A673 (cell line): ENCODE data around the gene LGSN.

ENCODE experiments used
- EZH2 ChIP-seq: fragments of 200-600 bp; sonication (generic); IDR thresholded peaks from 2 replicates; pipeline ENCODE4 v1.6.1; 2017; ENCODE audit warnings: borderline replicate concordance, low read depth, mild to moderate bottlenecking, mixed read lengths, antibody characterized with exemption, low read length; ENCODE audit not compliant: poor library complexity, severe bottlenecking
- TF ChIP-seq, protein P1 (sequence below): fragments of 300-800, 200-600 bp; sonication (generic); conservative IDR thresholded peaks from 2 replicates; pipeline ENCODE4 v1.5.1; 2017; ENCODE audit warnings: low read depth, mild to moderate bottlenecking, antibody characterized with exemption, low read length, moderate library complexity, mixed read lengths

DNA sequence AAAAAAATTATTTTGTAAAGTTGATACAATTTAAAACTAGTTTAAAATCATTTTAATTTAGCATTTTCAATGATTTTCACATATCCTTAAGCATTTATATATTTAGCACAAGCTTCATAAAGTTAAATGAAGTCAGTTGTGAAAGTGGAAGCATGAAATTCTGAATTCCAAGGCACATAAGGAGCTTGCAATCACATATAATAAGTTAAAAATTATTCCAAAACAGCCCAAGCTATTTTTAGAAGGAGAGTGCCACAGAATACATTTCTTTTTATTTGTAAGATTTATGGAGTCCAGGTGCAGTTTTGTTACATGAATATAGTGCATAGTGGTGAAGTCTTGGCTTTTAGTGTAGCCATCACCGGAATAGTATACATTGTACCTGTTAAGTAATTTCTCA lies 3.2 kb upstream of the LGSN start:
- TF ChIP-seq EZH2: no peak
- TF ChIP-seq, protein P1, sequence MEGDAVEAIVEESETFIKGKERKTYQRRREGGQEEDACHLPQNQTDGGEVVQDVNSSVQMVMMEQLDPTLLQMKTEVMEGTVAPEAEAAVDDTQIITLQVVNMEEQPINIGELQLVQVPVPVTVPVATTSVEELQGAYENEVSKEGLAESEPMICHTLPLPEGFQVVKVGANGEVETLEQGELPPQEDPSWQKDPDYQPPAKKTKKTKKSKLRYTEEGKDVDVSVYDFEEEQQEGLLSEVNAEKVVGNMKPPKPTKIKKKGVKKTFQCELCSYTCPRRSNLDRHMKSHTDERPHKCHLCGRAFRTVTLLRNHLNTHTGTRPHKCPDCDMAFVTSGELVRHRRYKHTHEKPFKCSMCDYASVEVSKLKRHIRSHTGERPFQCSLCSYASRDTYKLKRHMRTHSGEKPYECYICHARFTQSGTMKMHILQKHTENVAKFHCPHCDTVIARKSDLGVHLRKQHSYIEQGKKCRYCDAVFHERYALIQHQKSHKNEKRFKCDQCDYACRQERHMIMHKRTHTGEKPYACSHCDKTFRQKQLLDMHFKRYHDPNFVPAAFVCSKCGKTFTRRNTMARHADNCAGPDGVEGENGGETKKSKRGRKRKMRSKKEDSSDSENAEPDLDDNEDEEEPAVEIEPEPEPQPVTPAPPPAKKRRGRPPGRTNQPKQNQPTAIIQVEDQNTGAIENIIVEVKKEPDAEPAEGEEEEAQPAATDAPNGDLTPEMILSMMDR: no peak
